ENCODE results near the gene MDK.

The MDK gene

GRCh38 chr11:46356924-46357482 lies 24.5 kb upstream of the MDK start:
- Histone ChIP-seq H3K9ac (ENCODE audit: low read length in 5 of 5) (no peak overlapping the region), H3K27ac (ENCODE audit: low read depth, low read length) (no peak overlapping the region), H3K27me3 (ENCODE audit: control insufficient read depth in 5 of 5, insufficient read depth in 4 of 5, low read length in 5 of 5) (no peaks in the 10 kb centered on the region), H3K4me3 (ENCODE audit: low read depth in 1 of 5, low read length in 5 of 5) (no peak overlapping the region), H3K36me3 (ENCODE audit: control insufficient read depth in 5 of 5, insufficient read depth in 5 of 5, low read length in 5 of 5) (peaks cover 0 to 19% (median 11%) of the 10 kb centered on the region in 5 donors), H3K4me1 (ENCODE audit: control insufficient read depth in 5 of 5, insufficient read depth in 5 of 5, low read length in 5 of 5) (peaks cover 2 to 35% (median 30%) of the 10 kb centered on the region in 5 donors), H3K9me3 (ENCODE audit: control insufficient read depth in 5 of 5, low read length in 5 of 5) (no peaks in the 10 kb centered on the region)

GRCh38 chr11:46357483-46357936 lies 24.0 kb upstream of the MDK start:
- Histone ChIP-seq H3K27me3 (ENCODE audit: control insufficient read depth in 5 of 5, insufficient read depth in 4 of 5, low read length in 5 of 5) (no peaks in the 10 kb centered on the region), H3K36me3 (ENCODE audit: control insufficient read depth in 5 of 5, insufficient read depth in 5 of 5, low read length in 5 of 5) (peaks cover 0 to 19% (median 11%) of the 10 kb centered on the region in 5 donors), H3K9ac (ENCODE audit: low read length in 5 of 5) (no peak overlapping the region), H3K4me1 (ENCODE audit: control insufficient read depth in 5 of 5, insufficient read depth in 5 of 5, low read length in 5 of 5) (peaks cover 5 to 35% (median 30%) of the 10 kb centered on the region in 5 donors), H3K27ac (ENCODE audit: low read depth, low read length) (no peak overlapping the region), H3K4me3 (ENCODE audit: low read depth in 1 of 5, low read length in 5 of 5) (no peak overlapping the region), H3K9me3 (ENCODE audit: control insufficient read depth in 5 of 5, low read length in 5 of 5) (no peaks in the 10 kb centered on the region)

- no peak overlapping the region for H3K4me3 ChIP-seq (ENCODE audit: low read depth in 1 of 5, low read length in 5 of 5)
- no peak overlapping the region for H3K27ac ChIP-seq (ENCODE audit: low read depth, low read length)
- peaks cover 8 to 49% (median 40%) of the 10 kb centered on the region in 5 donors for H3K4me1 ChIP-seq (ENCODE audit: control insufficient read depth in 5 of 5, insufficient read depth in 5 of 5, low read length in 5 of 5)
- H3K36me3 ChIP-seq (ENCODE audit: control insufficient read depth in 5 of 5, insufficient read depth in 5 of 5, low read length in 5 of 5), result peaks cover 0 to 18% (median 17%) of the 10 kb centered on the region in 5 donors
- H3K9ac ChIP-seq (ENCODE audit: low read length in 5 of 5), result no peak overlapping the region
- H3K9me3 ChIP-seq (ENCODE audit: control insufficient read depth in 5 of 5, low read length in 5 of 5), result no peaks in the 10 kb centered on the region
- no peaks in the 10 kb centered on the region for H3K27me3 ChIP-seq (ENCODE audit: control insufficient read depth in 5 of 5, insufficient read depth in 4 of 5, low read length in 5 of 5)
Measured at GRCh38 chr11:46359953-46360352, 21.5 kb upstream of the MDK start.

DNA sequence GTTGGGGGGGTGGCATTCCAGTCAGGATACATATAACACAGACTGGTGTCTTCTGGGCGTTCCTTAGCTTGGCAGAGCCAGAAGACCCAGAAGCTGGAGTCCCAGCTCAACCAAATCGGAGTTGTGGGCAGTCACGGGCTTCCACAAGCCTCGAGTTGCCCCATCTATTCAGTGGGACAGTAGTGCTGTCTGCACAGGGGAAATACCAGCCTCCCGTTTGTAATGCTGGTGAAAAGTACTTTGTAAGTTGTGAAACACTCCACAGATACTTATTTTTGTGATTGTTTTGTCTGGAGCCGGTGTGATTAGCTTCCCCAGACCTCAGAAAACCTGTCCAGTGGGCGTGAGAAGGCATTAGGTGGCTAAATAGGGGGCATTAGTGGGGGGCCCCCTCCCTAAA lies 20.6 kb upstream of the MDK start:
- Histone ChIP-seq H3K4me1 (ENCODE audit: control insufficient read depth in 5 of 5, insufficient read depth in 5 of 5, low read length in 5 of 5) (peaks cover 8 to 51% (median 40%) of the 10 kb centered on the region in 5 donors), H3K4me3 (ENCODE audit: low read depth in 1 of 5, low read length in 5 of 5) (peak overlapping the region in 4 of 5 donors; percentile 32 to 62 (median 54)), H3K9me3 (ENCODE audit: control insufficient read depth in 5 of 5, low read length in 5 of 5) (no peaks in the 10 kb centered on the region), H3K27ac (ENCODE audit: low read depth, low read length) (peak overlapping the region; percentile 56), H3K36me3 (ENCODE audit: control insufficient read depth in 5 of 5, insufficient read depth in 5 of 5, low read length in 5 of 5) (peaks cover 0 to 22% (median 18%) of the 10 kb centered on the region in 5 donors), H3K9ac (ENCODE audit: low read length in 5 of 5) (peak overlapping the region in 4 of 5 donors; percentile 3 to 79 (median 71)), H3K27me3 (ENCODE audit: control insufficient read depth in 5 of 5, insufficient read depth in 4 of 5, low read length in 5 of 5) (no peaks in the 10 kb centered on the region)

GRCh38 chr11:46361283-46362155 lies 19.9 kb upstream of the MDK start:
- Histone ChIP-seq H3K27ac (ENCODE audit: low read depth, low read length) (peak overlapping the region; percentile 56), H3K4me3 (ENCODE audit: low read depth in 1 of 5, low read length in 5 of 5) (peak overlapping the region; percentile 0 to 62 (median 52)), H3K4me1 (ENCODE audit: control insufficient read depth in 5 of 5, insufficient read depth in 5 of 5, low read length in 5 of 5) (peaks cover 8 to 47% (median 40%) of the 10 kb centered on the region in 5 donors), H3K9me3 (ENCODE audit: control insufficient read depth in 5 of 5, low read length in 5 of 5) (no peaks in the 10 kb centered on the region), H3K36me3 (ENCODE audit: control insufficient read depth in 5 of 5, insufficient read depth in 5 of 5, low read length in 5 of 5) (peaks cover 0 to 22% (median 14%) of the 10 kb centered on the region in 5 donors), H3K27me3 (ENCODE audit: control insufficient read depth in 5 of 5, insufficient read depth in 4 of 5, low read length in 5 of 5) (no peaks in the 10 kb centered on the region), H3K9ac (ENCODE audit: low read length in 5 of 5) (peak overlapping the region; percentile 3 to 83 (median 70))

- Histone ChIP-seq H3K4me3 (ENCODE audit: low read depth in 1 of 5, low read length in 5 of 5) (peak overlapping the region in 4 of 5 donors; percentile 0 to 62 (median 51)), H3K36me3 (ENCODE audit: control insufficient read depth in 5 of 5, insufficient read depth in 5 of 5, low read length in 5 of 5) (peaks cover 0 to 26% (median 13%) of the 10 kb centered on the region in 5 donors), H3K27me3 (ENCODE audit: control insufficient read depth in 5 of 5, insufficient read depth in 4 of 5, low read length in 5 of 5) (no peaks in the 10 kb centered on the region), H3K27ac (ENCODE audit: low read depth, low read length) (peak overlapping the region; percentile 69), H3K9me3 (ENCODE audit: control insufficient read depth in 5 of 5, low read length in 5 of 5) (no peaks in the 10 kb centered on the region), H3K4me1 (ENCODE audit: control insufficient read depth in 5 of 5, insufficient read depth in 5 of 5, low read length in 5 of 5) (peaks cover 8 to 53% (median 47%) of the 10 kb centered on the region in 5 donors), H3K9ac (ENCODE audit: low read length in 5 of 5) (peak overlapping the region; percentile 45 to 83 (median 70))
Measured at GRCh38 chr11:46362156-46363030, 19.1 kb upstream of the MDK start.

DNA sequence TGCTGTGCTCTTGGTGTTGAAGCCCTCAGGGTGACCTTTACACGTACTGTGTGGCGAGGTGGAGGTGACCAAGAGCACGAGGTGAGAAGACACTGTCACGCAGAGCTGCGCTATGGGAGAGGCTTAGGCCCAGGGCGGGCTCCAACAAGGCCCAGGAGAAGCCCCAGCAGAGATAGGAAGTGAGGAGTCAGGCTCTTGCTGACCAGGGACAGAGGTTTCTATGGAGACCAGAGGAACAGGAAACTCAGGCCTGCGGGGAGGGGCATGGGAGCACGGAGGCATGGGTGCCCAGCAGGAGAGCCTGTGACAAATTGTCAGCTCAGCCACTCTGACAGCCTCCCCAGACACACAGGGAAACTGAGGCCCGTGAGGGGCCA lies 18.4 kb upstream of the MDK start:
- peak overlapping the region in 3 of 5 donors; percentile 11 to 62 (median 52) for H3K4me3 ChIP-seq (ENCODE audit: low read depth in 1 of 5, low read length in 5 of 5)
- peaks cover 8 to 57% (median 51%) of the 10 kb centered on the region in 5 donors for H3K4me1 ChIP-seq (ENCODE audit: control insufficient read depth in 5 of 5, insufficient read depth in 5 of 5, low read length in 5 of 5)
- H3K27me3 ChIP-seq (ENCODE audit: control insufficient read depth in 5 of 5, insufficient read depth in 4 of 5, low read length in 5 of 5), result no peaks in the 10 kb centered on the region
- no peaks in the 10 kb centered on the region for H3K9me3 ChIP-seq (ENCODE audit: control insufficient read depth in 5 of 5, low read length in 5 of 5)
- peak overlapping the region in 3 of 5 donors; percentile 48 to 83 (median 79) for H3K9ac ChIP-seq (ENCODE audit: low read length in 5 of 5)
- peak overlapping the region; percentile 69 for H3K27ac ChIP-seq (ENCODE audit: low read depth, low read length)
- H3K36me3 ChIP-seq (ENCODE audit: control insufficient read depth in 5 of 5, insufficient read depth in 5 of 5, low read length in 5 of 5), result peaks cover 0 to 30% (median 16%) of the 10 kb centered on the region in 5 donors

- H3K9ac ChIP-seq (ENCODE audit: low read length in 5 of 5), result peak overlapping the region in 3 of 5 donors; percentile 10 to 79 (median 48)
- no peaks in the 10 kb centered on the region for H3K9me3 ChIP-seq (ENCODE audit: control insufficient read depth in 5 of 5, low read length in 5 of 5)
- no peaks in the 10 kb centered on the region for H3K27me3 ChIP-seq (ENCODE audit: control insufficient read depth in 5 of 5, insufficient read depth in 4 of 5, low read length in 5 of 5)
- no peak overlapping the region for H3K27ac ChIP-seq (ENCODE audit: low read depth, low read length)
- H3K36me3 ChIP-seq (ENCODE audit: control insufficient read depth in 5 of 5, insufficient read depth in 5 of 5, low read length in 5 of 5), result peaks cover 0 to 35% (median 21%) of the 10 kb centered on the region in 5 donors
- peaks cover 8 to 57% (median 51%) of the 10 kb centered on the region in 5 donors for H3K4me1 ChIP-seq (ENCODE audit: control insufficient read depth in 5 of 5, insufficient read depth in 5 of 5, low read length in 5 of 5)
- H3K4me3 ChIP-seq (ENCODE audit: low read depth in 1 of 5, low read length in 5 of 5), result peak overlapping the region in 3 of 5 donors; percentile 36 to 62 (median 52)
Measured at GRCh38 chr11:46363455-46364005, 17.9 kb upstream of the MDK start.

GRCh38 chr11:46364056-46364455 lies 17.4 kb upstream of the MDK start:
- no peaks in the 10 kb centered on the region for H3K27me3 ChIP-seq (ENCODE audit: control insufficient read depth in 5 of 5, insufficient read depth in 4 of 5, low read length in 5 of 5)
- no peak overlapping the region for H3K4me3 ChIP-seq (ENCODE audit: low read depth in 1 of 5, low read length in 5 of 5)
- peaks cover 8 to 57% (median 51%) of the 10 kb centered on the region in 5 donors for H3K4me1 ChIP-seq (ENCODE audit: control insufficient read depth in 5 of 5, insufficient read depth in 5 of 5, low read length in 5 of 5)
- no peaks in the 10 kb centered on the region for H3K9me3 ChIP-seq (ENCODE audit: control insufficient read depth in 5 of 5, low read length in 5 of 5)
- H3K9ac ChIP-seq (ENCODE audit: low read length in 5 of 5), result no peak overlapping the region
- H3K27ac ChIP-seq (ENCODE audit: low read depth, low read length), result no peak overlapping the region
- peaks cover 0 to 38% (median 24%) of the 10 kb centered on the region in 5 donors for H3K36me3 ChIP-seq (ENCODE audit: control insufficient read depth in 5 of 5, insufficient read depth in 5 of 5, low read length in 5 of 5)
